ENCODE results near the gene CAVIN2. TPM values are rescaled to one million over a fixed set of nuclear protein-coding genes. Genes with fewer than 3 reads are reported as not detected.

CAVIN2 gene
- total and polyA plus RNA-seq, 9 of the 15 experiments (the other 6 are each of a cell fraction or from before 2014, with no cell fraction given): 20.6 to 92.4 (median 69.0) TPM

DNA sequence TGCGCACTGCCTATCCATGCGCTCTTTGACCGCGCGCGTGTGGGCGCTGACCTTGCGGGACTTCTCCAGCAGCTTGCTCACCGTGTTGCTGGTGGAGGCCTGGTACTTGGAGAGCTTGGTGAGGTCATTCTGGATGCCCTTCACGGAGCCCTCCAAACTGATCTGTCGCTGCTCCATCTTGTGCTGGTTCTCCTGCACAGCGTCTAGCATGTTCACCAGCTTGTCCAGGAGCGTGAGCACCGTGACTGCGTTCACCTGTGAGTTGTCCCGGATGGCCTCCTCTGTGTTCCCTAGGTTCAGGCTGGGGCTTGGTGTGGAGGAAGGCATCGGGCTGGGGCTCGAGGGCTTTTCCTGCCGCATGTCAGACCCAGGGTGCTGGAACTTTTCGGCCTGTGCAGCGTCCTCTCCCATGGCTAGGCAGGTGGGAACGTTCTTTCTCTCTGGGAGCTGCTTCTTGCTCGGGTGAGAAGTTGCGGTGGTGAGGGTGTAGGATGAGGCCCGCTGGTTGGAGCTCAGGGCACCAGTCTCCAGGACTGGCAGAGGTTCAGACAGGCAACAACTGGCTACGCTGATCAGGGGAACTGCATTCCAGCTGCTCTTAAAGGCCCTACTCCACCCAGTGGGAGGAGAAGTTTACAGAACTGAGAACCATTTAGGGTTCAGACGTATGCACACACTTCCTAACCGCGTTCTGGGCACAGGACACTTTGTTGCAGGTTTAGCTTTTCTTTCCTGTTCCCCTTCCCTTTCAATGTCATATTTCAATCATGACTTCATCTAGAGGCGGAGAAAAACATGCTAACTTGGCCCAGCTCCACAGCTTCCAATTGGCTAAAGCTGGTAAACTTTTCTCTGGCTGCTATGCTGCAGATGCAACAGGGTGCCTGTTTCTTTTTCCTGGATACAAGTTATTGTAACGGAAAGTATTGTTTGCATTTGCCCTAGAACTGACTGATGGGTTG lies at the start of gene CAVIN2 (continued):
- TF ChIP-seq ARID4B (CRISPR knock-in tag; IDR thresholded peaks at IDR 0.05) (peak; percentile 39; the same call in 1 of the 2 replicates), MCM7 (IDR thresholded peaks at IDR 0.05) (no peak), STAT5B (CRISPR knock-in tag; IDR thresholded peaks at IDR 0.05) (no peak), MAFF (IDR thresholded peaks at IDR 0.05; ENCODE audit: low read length) (no peak), POLR2G (IDR thresholded peaks at IDR 0.05; ENCODE audit: low read depth, low read length) (peak; percentile 45; the same call in 1 of the 2 replicates), ZNF263 (CRISPR knock-in tag; IDR thresholded peaks at IDR 0.05; ENCODE audit: borderline replicate concordance) (no peak), MTA3 (IDR thresholded peaks at IDR 0.05; ENCODE audit: borderline replicate concordance) (0 out of 2 replicates have a peak, but pooled peaks have one; percentile 24), CHD1 (IDR thresholded peaks at IDR 0.05; ENCODE audit: low read length) (peak; percentile 15), NCOA4 (IDR thresholded peaks at IDR 0.05; ENCODE audit: partially characterized antibody) (no peak), SPI1 (IDR thresholded peaks at IDR 0.05; ENCODE audit: borderline replicate concordance, low read depth, low read length) (peak; percentile 23; the same call in 1 of the 2 replicates), PCBP1 (IDR thresholded peaks at IDR 0.05; ENCODE audit: low read depth, low read length, poor library complexity, severe bottlenecking) (no peak), NR3C1 (CRISPR knock-in tag; IDR thresholded peaks at IDR 0.05) (no peak), ATF1 (CRISPR knock-in tag; IDR thresholded peaks at IDR 0.05) (no peak), ATF1 (tag; IDR thresholded peaks at IDR 0.05) (0 out of 2 replicates have a peak, but pooled peaks have one; percentile 17), CEBPZ (IDR thresholded peaks at IDR 0.05; ENCODE audit: borderline replicate concordance, low read depth, low read length) (no peak), TEAD4 (IDR thresholded peaks at IDR 0.05; ENCODE audit: low read length) (peak; percentile 58), TEAD4 (CRISPR knock-in tag; IDR thresholded peaks at IDR 0.05; ENCODE audit: borderline replicate concordance) (no peak), SMARCA4 (IDR thresholded peaks at IDR 0.05) (peak; percentile 24; the same call in 1 of the 2 replicates), MAFK (IDR thresholded peaks at IDR 0.05; ENCODE audit: low read length) (no peak)
- TF ChIP-seq, protein P1, sequence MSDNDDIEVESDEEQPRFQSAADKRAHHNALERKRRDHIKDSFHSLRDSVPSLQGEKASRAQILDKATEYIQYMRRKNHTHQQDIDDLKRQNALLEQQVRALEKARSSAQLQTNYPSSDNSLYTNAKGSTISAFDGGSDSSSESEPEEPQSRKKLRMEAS (CRISPR knock-in tag; IDR thresholded peaks at IDR 0.05): no peak

Measured in K562 (cell line).